K562 (cell line): ENCODE data around the gene PPEF2. TPM values are rescaled to one million over a fixed set of nuclear protein-coding genes. Genes with fewer than 3 reads are reported as not detected.

ENCODE experiments used
- CEBPB ChIP-seq: fragments of 450-650 bp; IDR thresholded peaks from 2 replicates; pipeline ENCODE4 v1.6.1; 2016; ENCODE audit warnings: missing genetic modification characterization, missing compliant biosample characterization
- DNMT1 ChIP-seq: fragments of 450-650 bp; IDR thresholded peaks from 2 replicates; pipeline ENCODE4 v1.6.1; 2016; ENCODE audit warnings: antibody characterized with exemption, mild to moderate bottlenecking
- EGR1 ChIP-seq: fragments of 450-650 bp; conservative IDR thresholded peaks from 2 replicates; pipeline ENCODE4 v1.6.1; 2017; ENCODE audit warnings: mild to moderate bottlenecking
- NFATC3 ChIP-seq: fragments of 450-650 bp; IDR thresholded peaks from 2 replicates; pipeline ENCODE4 v1.6.1; 2017; ENCODE audit warnings: mild to moderate bottlenecking
- PURB ChIP-seq: sonication (generic); formaldehyde crosslinking; IDR thresholded peaks from 2 replicates; pipeline ENCODE4 v1.9.0; 2021; ENCODE audit warnings: low read depth, mild to moderate bottlenecking, missing genetic modification reagents
- SMAD1 ChIP-seq: fragments of 150-350 bp; IDR thresholded peaks from 2 replicates; pipeline ENCODE4 v1.6.1; 2014; ENCODE audit warnings: low read length, low read depth; ENCODE audit not compliant: partially characterized antibody
- SMAD3 ChIP-seq: fragments of 450-650 bp; formaldehyde crosslinking; conservative IDR thresholded peaks from 2 replicates; pipeline ENCODE4 v1.4.0; 2020; ENCODE audit warnings: mild to moderate bottlenecking
- SUPT5H ChIP-seq: fragments of 450-650 bp; IDR thresholded peaks from 2 replicates; pipeline ENCODE4 v1.6.1; 2016
- ZFP1 ChIP-seq: fragments of 450-650 bp; formaldehyde crosslinking; IDR thresholded peaks from 2 replicates; pipeline ENCODE4 v1.4.0; 2020; ENCODE audit warnings: mild to moderate bottlenecking, mixed read lengths
- ZNF77 ChIP-seq: fragments of 250-450 bp; sonication (Bioruptor Pico); IDR thresholded peaks from 2 replicates; pipeline ENCODE4 v1.5.0; 2020
- ZNF780A ChIP-seq: fragments of 250-450 bp; sonication (Bioruptor Pico); IDR thresholded peaks from 2 replicates; pipeline ENCODE4 v1.5.0; 2021; ENCODE audit warnings: mild to moderate bottlenecking
- polyA plus RNA-seq, 8 experiments: library from polyadenylated mRNA; depleted of rRNA in 4 of 8; stranded (reverse) in 5 of 8; unstranded in 3 of 8; fragments of >200 nt; fragmentation: Nextera tagmentation in 2 of 8; fragmentation: Illumina TruSeq in 1 of 8; extraction: Ambion mirVana in 2 of 8; extraction: Trizol in 1 of 8; gene quantifications; 2 replicates each; pipeline versions ENCODE4 v1.2.1 to v1.2.3, GENCODE V29; 2011 to 2014; ENCODE audit warnings: inconsistent platforms in 1 of 8, missing spikeins in 1 of 8
- total RNA-seq, 7 experiments: library from RNA; depleted of rRNA in 6 of 7; stranded (reverse); fragments of >200 nt in 6 of 7; fragmentation: Illumina TruSeq in 2 of 7; extraction: Trizol in 2 of 7; gene quantifications; 2 replicates each; pipeline versions ENCODE4 v1.2.1 to v1.2.3, GENCODE V29; 2011 to 2021; ENCODE audit warnings: low replicate concordance in 1 of 7
- TF ChIP-seq, protein P1 (sequence below), 2 experiments: fragments of 450-650 bp; formaldehyde crosslinking in 1 of 2; IDR thresholded peaks; 2 replicates each; pipeline versions ENCODE4 v1.4.0 to v1.6.1; 2014 to 2020; ENCODE audit warnings: mild to moderate bottlenecking in 2 of 2, borderline replicate concordance in 1 of 2, low read depth in 1 of 2
- TF ChIP-seq, protein P2 (sequence below): fragments of 250-450 bp; sonication (Bioruptor Pico); IDR thresholded peaks from 2 replicates; pipeline ENCODE4 v1.5.0; 2022; ENCODE audit warnings: mild to moderate bottlenecking
- TF ChIP-seq, protein P3 (sequence below): fragments of 450-650 bp; IDR thresholded peaks from 2 replicates; pipeline ENCODE4 v1.6.1; 2016; ENCODE audit warnings: antibody characterized with exemption

The PPEF2 gene
- total and polyA plus RNA-seq, 9 of the 15 experiments (the other 6 are each of a cell fraction or from before 2014, with no cell fraction given) = not detected

DNA sequence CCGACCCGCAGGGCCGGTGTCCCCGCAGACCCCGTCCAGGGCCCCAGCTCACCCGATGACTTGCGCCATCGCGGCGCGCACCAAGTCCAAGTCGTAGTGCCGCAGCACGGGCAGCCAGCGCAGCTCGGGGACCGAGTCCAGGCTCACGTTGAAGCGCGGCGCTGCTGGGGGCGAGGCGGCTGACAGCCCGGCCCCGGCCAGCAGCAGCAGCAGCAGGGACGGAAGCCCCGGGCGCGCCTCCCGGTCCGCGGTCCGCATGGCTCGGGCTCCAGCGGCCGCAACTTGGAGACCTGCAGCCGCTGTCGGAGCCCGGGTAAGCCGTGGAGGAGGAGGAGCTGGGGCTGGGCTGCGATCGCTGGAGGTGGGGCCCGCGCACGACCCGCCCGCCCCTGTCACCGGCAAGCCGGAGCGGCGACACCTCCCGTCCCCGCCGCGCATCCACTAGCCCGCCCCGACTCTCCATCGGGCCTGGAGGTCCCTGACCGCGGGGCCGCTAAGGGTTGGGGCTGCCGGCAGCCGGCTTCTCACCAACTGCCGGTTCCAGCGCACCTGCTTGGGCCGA, 38.5 kb upstream of the PPEF2 start, which contains the start of gene NAAA (continued):
- TF ChIP-seq, protein P1, sequence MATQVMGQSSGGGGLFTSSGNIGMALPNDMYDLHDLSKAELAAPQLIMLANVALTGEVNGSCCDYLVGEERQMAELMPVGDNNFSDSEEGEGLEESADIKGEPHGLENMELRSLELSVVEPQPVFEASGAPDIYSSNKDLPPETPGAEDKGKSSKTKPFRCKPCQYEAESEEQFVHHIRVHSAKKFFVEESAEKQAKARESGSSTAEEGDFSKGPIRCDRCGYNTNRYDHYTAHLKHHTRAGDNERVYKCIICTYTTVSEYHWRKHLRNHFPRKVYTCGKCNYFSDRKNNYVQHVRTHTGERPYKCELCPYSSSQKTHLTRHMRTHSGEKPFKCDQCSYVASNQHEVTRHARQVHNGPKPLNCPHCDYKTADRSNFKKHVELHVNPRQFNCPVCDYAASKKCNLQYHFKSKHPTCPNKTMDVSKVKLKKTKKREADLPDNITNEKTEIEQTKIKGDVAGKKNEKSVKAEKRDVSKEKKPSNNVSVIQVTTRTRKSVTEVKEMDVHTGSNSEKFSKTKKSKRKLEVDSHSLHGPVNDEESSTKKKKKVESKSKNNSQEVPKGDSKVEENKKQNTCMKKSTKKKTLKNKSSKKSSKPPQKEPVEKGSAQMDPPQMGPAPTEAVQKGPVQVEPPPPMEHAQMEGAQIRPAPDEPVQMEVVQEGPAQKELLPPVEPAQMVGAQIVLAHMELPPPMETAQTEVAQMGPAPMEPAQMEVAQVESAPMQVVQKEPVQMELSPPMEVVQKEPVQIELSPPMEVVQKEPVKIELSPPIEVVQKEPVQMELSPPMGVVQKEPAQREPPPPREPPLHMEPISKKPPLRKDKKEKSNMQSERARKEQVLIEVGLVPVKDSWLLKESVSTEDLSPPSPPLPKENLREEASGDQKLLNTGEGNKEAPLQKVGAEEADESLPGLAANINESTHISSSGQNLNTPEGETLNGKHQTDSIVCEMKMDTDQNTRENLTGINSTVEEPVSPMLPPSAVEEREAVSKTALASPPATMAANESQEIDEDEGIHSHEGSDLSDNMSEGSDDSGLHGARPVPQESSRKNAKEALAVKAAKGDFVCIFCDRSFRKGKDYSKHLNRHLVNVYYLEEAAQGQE (IDR thresholded peaks at IDR 0.05; ENCODE audit: borderline replicate concordance) = no peak
- TF ChIP-seq, protein P1 (CRISPR knock-in tag; IDR thresholded peaks at IDR 0.05; ENCODE audit: low read depth) = no peak
- TF ChIP-seq ZFP1 (CRISPR knock-in tag) = no peak
- TF ChIP-seq CEBPB (tag) = peak; percentile 66
- no peak for TF ChIP-seq PURB (CRISPR knock-in tag)
- TF ChIP-seq NFATC3 = no peak
- TF ChIP-seq SUPT5H = no peak
- TF ChIP-seq SMAD1 = no peak
- no peak for TF ChIP-seq SMAD3 (CRISPR knock-in tag)
- TF ChIP-seq ZNF77 (CRISPR knock-in tag) = no peak
- TF ChIP-seq EGR1 = no peak
- no peak for TF ChIP-seq ZNF780A (CRISPR knock-in tag)
- TF ChIP-seq, protein P2, sequence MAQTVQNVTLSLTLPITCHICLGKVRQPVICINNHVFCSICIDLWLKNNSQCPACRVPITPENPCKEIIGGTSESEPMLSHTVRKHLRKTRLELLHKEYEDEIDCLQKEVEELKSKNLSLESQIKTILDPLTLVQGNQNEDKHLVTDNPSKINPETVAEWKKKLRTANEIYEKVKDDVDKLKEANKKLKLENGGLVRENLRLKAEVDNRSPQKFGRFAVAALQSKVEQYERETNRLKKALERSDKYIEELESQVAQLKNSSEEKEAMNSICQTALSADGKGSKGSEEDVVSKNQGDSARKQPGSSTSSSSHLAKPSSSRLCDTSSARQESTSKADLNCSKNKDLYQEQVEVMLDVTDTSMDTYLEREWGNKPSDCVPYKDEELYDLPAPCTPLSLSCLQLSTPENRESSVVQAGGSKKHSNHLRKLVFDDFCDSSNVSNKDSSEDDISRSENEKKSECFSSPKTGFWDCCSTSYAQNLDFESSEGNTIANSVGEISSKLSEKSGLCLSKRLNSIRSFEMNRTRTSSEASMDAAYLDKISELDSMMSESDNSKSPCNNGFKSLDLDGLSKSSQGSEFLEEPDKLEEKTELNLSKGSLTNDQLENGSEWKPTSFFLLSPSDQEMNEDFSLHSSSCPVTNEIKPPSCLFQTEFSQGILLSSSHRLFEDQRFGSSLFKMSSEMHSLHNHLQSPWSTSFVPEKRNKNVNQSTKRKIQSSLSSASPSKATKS (CRISPR knock-in tag) = no peak
- TF ChIP-seq, protein P3, sequence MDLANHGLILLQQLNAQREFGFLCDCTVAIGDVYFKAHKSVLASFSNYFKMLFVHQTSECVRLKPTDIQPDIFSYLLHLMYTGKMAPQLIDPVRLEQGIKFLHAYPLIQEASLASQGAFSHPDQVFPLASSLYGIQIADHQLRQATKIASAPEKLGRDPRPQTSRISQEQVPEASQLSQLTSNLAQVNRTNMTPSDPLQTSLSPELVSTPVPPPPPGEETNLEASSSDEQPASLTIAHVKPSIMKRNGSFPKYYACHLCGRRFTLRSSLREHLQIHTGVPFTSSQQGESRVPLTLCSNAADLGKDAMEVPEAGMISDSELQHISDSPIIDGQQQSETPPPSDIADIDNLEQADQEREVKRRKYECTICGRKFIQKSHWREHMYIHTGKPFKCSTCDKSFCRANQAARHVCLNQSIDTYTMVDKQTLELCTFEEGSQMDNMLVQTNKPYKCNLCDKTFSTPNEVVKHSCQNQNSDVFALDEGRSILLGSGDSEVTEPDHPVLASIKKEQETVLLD = 0 out of 2 replicates have a peak, but pooled peaks have one; percentile 18
- TF ChIP-seq DNMT1 = no peak
